ENCODE measurements around the gene ASAH2. TPM values are rescaled to one million over a fixed set of nuclear protein-coding genes. Genes with fewer than 3 reads are reported as not detected.

ASAH2 gene
- total RNA-seq, 4 donors from 2014 or later = 0.34 to 14.5 (median 0.75) TPM; not detected in 1

DNA sequence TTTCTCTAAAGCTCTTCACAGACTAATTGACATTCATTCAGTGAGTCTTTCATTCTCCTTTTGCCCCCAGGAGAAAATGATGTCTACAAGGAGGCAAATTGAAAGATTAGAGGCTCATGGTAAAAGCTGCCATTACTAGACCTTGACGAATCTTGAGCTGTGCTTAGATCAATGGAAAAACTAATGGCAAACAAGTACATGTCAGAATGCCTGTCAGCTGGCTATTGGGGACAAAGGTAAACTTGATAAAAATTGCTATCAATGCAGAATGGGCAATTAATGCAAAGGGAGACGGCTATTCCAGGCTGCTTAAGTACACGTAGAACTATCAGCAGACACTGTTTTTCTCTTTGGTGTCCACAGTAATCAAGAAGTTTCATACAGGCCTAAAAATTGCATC lies 3.3 kb downstream of the ASAH2 start:
- TF ChIP-seq, protein P1, sequence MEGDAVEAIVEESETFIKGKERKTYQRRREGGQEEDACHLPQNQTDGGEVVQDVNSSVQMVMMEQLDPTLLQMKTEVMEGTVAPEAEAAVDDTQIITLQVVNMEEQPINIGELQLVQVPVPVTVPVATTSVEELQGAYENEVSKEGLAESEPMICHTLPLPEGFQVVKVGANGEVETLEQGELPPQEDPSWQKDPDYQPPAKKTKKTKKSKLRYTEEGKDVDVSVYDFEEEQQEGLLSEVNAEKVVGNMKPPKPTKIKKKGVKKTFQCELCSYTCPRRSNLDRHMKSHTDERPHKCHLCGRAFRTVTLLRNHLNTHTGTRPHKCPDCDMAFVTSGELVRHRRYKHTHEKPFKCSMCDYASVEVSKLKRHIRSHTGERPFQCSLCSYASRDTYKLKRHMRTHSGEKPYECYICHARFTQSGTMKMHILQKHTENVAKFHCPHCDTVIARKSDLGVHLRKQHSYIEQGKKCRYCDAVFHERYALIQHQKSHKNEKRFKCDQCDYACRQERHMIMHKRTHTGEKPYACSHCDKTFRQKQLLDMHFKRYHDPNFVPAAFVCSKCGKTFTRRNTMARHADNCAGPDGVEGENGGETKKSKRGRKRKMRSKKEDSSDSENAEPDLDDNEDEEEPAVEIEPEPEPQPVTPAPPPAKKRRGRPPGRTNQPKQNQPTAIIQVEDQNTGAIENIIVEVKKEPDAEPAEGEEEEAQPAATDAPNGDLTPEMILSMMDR (IDR thresholded peaks at IDR 0.05; ENCODE audit: low read depth) = no peak

DNA sequence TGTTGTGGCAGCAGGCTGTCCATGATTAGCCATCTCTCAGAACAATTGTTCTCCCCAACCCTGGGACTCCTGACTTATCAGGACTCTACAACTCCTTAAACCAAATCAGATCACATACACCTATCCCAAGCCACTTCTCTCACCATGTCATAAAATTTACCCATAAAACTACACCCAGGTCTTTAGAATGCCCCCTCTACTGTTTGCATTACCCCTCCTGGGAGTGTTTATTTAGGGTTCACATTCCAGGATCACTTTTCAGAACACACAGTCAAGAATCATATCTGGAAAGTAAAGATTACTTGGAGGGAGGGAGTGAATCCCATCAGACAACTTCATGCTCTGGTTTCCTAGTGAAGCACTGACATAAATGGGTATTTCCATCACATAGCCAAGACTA lies 7.1 kb downstream of the ASAH2 start:
- TF ChIP-seq, protein P1 (IDR thresholded peaks at IDR 0.05; ENCODE audit: low read depth) = no peak

DNA sequence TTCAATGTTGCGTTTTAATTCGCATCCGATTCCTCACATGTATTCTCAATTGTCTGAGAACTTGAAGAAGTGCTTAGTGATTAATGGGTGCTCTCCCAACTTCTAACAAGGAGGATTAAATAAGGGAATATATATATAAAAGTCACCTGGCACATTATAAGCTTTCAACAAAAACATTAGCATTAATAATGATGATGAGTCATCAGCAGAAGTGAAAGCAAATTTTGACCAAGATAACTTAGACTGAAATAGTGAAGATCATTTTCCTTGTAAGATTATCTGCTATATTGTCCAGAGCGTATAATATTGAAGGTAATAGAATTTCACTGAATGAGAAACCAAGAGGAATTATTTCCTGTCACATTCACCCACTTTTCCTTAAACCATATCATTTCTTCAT lies 8.5 kb downstream of the ASAH2 start:
- TF ChIP-seq, protein P1 (IDR thresholded peaks at IDR 0.05; ENCODE audit: low read depth) = no peak

DNA sequence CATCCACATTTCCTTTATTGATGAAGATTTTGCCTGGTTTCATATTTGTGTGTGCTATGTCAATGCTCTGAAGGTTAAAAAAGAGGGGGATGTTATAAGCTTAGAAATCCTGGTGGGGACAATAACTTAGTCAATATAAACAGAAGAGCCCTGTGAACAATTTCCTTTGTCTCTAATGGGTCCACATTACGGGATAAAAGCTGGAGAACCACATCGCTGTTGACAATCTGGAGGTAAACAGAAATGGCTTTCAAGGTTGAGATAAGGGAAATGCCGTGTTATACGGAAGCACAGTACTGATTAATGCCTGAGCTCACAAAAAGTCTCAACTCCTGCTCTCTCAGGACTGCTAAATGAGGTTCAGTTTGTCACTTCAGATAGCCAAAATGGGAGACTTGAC lies 16.8 kb downstream of the ASAH2 start:
- TF ChIP-seq, protein P1 (IDR thresholded peaks at IDR 0.05; ENCODE audit: low read depth) = no peak

DNA sequence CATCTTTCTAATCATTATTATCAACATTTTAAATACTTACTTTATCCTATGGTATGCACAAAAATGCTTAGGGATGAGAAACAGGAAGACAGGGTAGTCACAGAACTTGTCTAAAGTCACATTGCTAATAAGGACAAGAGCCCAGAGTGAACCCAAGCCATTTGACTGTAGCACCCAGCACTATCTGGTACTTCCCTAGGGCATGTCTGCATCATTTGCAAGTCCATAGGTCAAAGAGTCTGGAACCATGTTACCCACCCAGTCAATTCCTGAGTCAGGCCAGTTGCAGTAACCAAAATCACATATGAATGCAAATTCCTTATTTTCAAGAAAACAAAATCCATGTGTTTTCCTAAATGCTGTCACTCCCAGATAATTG lies 19.1 kb downstream of the ASAH2 start:
- TF ChIP-seq, protein P1 (IDR thresholded peaks at IDR 0.05; ENCODE audit: low read depth) = no peak

DNA sequence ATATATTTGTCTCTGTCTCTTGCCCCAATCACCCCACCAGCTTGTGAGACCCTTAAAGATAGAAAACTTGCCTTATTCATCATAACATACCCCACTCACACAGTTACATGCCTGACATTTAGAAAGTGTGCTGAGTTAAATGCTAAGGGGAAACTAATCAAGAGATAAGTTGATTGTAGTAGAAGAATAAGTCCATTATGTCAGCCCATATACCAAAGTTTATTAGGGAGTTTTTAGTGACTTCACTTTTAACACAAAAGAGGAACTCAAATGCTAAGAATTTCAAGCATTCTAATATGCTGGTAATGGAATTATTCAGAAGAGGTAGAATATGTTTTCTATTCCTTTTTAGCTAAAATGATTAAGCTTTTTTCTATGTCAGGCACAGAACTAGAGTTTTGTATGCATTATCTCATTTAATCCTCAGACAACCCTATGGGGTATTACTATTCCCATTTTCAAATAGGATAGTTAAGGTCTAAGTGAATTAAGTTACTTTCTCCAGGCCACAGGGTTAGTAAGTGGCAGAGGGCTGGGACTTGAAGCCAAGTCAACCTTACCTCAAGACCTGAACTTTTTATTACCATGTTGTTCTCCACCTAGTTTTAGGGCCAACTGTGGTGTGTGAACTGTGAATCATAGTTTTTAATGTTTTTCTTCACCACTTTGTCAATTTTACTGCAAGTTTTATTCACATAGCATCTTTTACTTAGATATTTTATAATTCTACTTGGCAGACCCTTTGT lies 19.6 kb downstream of the ASAH2 start:
- TF ChIP-seq, protein P1 (IDR thresholded peaks at IDR 0.05; ENCODE audit: low read depth) = no peak

DNA sequence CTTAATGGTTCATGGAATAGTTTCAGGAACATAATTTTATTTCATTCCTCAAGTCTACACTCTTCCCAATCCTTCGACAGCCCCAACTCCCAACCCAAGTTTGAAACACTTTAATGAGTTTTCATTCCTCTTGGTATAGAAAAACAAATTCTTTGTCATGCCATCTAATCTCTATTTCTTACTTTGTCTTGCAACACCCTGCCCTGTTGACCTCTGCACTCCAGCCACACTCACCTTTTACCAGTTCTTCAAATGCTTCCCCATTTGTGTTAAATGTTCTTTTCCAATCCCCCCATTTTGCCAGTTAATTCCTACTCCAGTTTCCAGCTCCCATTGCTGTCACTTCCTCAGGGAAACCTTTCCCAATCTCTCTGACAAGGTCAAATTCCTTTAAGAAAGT lies 21.9 kb downstream of the ASAH2 start:
- TF ChIP-seq, protein P1 (IDR thresholded peaks at IDR 0.05; ENCODE audit: low read depth) = no peak
